Neuronal stem cell (in vitro differentiated cells): ENCODE results near the gene ROMO1.
"Not testable (repeated sequence)": the region's sequence is repeated elsewhere in the genome, so short reads cannot be mapped to it uniquely, and the experiment has no call there.

Experiments
- DNase-seq: peaks from one replicate; pipeline ENCODE4 v3.0.0-alpha.2; 2013; ENCODE audit warnings: low spot score
- H2AFZ ChIP-seq: one replicate; pipeline ENCODE4 v1.6.1; 2013; ENCODE audit warnings: mild to moderate bottlenecking, low read length, inconsistent platforms
- H2AK5ac ChIP-seq: 2 replicates; pipeline ENCODE4 v1.6.1; 2013; ENCODE audit warnings: low read depth, mild to moderate bottlenecking, inconsistent platforms, low read length, moderate library complexity, mixed read lengths
- H2BK120ac ChIP-seq: 2 replicates; pipeline ENCODE4 v1.6.1; 2013; ENCODE audit warnings: low read depth, mild to moderate bottlenecking, inconsistent platforms, low read length, moderate library complexity, mixed read lengths
- H2BK12ac ChIP-seq: one replicate; pipeline ENCODE4 v1.6.1; 2013; ENCODE audit warnings: low read length, inconsistent platforms
- H2BK15ac ChIP-seq: 2 replicates; pipeline ENCODE4 v1.6.1; 2013; ENCODE audit warnings: mild to moderate bottlenecking, low read length, inconsistent platforms, mixed read lengths
- H2BK5ac ChIP-seq: one replicate; pipeline ENCODE4 v1.6.1; 2013; ENCODE audit warnings: inconsistent platforms, mild to moderate bottlenecking, low read length, moderate library complexity
- H3K14ac ChIP-seq: one replicate; pipeline ENCODE4 v1.6.1; 2013; ENCODE audit warnings: low read length, inconsistent platforms
- H3K18ac ChIP-seq: 2 replicates; pipeline ENCODE4 v1.6.1; 2013; ENCODE audit warnings: low read length, inconsistent platforms
- H3K23ac ChIP-seq: 2 replicates; pipeline ENCODE4 v1.6.1; 2013; ENCODE audit warnings: low read depth, mild to moderate bottlenecking, mixed read lengths, low read length, inconsistent platforms; ENCODE audit not compliant: poor library complexity
- H3K27ac ChIP-seq: replicated peaks from 3 replicates; pipeline ENCODE4 v1.5.1; 2013; ENCODE audit warnings: low read length, inconsistent platforms
- H3K27me3 ChIP-seq, 3 experiments: 2 replicates each; pipeline ENCODE4 v1.6.1; 2013; ENCODE audit warnings: low read length in 3 of 3, mild to moderate bottlenecking in 2 of 3, inconsistent platforms in 1 of 3, low read depth in 1 of 3, mixed read lengths in 1 of 3, moderate library complexity in 1 of 3; ENCODE audit not compliant: control insufficient read depth in 3 of 3, insufficient read depth in 3 of 3
- H3K36me3 ChIP-seq, 2 donors: replicated peaks in 1 of 2; 2 replicates each; pipeline ENCODE4 v1.6.1; 2013; ENCODE audit warnings: low read length in 2 of 2; ENCODE audit not compliant: control insufficient read depth in 2 of 2, insufficient read depth in 2 of 2
- H3K4ac ChIP-seq: 2 replicates; pipeline ENCODE4 v1.6.1; 2013; ENCODE audit warnings: inconsistent platforms, mild to moderate bottlenecking, low read length, moderate library complexity
- H3K4me1 ChIP-seq, 2 donors: 1 replicate in 1 of 2; 2 replicates in 1 of 2; pipeline ENCODE4 v1.6.1; 2013; ENCODE audit warnings: low read length in 2 of 2, low read depth in 1 of 2; ENCODE audit not compliant: control insufficient read depth in 2 of 2, insufficient read depth in 1 of 2
- H3K4me2 ChIP-seq: one replicate; pipeline ENCODE4 v1.6.1; 2013; ENCODE audit warnings: mild to moderate bottlenecking, low read length, inconsistent platforms; ENCODE audit not compliant: insufficient read depth, poor library complexity, severe bottlenecking
- H3K4me3 ChIP-seq, 2 donors: 2 replicates each; pipeline ENCODE4 v1.5.1; 2013; ENCODE audit warnings: low read length in 2 of 2, mild to moderate bottlenecking in 2 of 2, inconsistent platforms in 1 of 2, moderate library complexity in 1 of 2
- H3K79me1 ChIP-seq: one replicate; pipeline ENCODE4 v1.6.1; 2013; ENCODE audit warnings: low read depth, mild to moderate bottlenecking, inconsistent platforms, low read length, moderate library complexity
- H3K9ac ChIP-seq: one replicate; pipeline ENCODE4 v1.6.1; 2013; ENCODE audit warnings: mild to moderate bottlenecking, low read depth, low read length, inconsistent platforms; ENCODE audit not compliant: poor library complexity
- H3K9me3 ChIP-seq, 2 donors: replicated peaks in 1 of 2; 2 replicates each; pipeline versions ENCODE3 to v1.6.1; 2013; ENCODE audit warnings: low read length in 2 of 2, mild to moderate bottlenecking in 2 of 2, inconsistent platforms in 1 of 2, low read depth in 1 of 2, mixed read lengths in 1 of 2, moderate library complexity in 1 of 2; ENCODE audit not compliant: control insufficient read depth in 2 of 2, insufficient read depth in 1 of 2
- H4K8ac ChIP-seq: one replicate; pipeline ENCODE4 v1.6.1; 2013; ENCODE audit warnings: low read depth, mild to moderate bottlenecking, inconsistent platforms, low read length, moderate library complexity
- H4K91ac ChIP-seq: one replicate; pipeline ENCODE4 v1.6.1; 2013; ENCODE audit warnings: low read length, low read depth, mild to moderate bottlenecking, inconsistent platforms; ENCODE audit not compliant: poor library complexity
- WGBS, 2 donors: extraction: QIAGEN DNeasy Blood & Tissue Kit; methylation state at CpG; one replicate each; pipeline ENCODE4 v1.1.7; 2013; ENCODE audit warnings: missing lambda C conversion rate in 2 of 2, mixed read lengths in 1 of 2; ENCODE audit not compliant: insufficient read length in 2 of 2, insufficient replicate concordance in 1 of 2; ENCODE audit errors: extremely low coverage in 2 of 2; 5-methylcytosine and 5-hydroxymethylcytosine counted together

Gene ROMO1

DNA sequence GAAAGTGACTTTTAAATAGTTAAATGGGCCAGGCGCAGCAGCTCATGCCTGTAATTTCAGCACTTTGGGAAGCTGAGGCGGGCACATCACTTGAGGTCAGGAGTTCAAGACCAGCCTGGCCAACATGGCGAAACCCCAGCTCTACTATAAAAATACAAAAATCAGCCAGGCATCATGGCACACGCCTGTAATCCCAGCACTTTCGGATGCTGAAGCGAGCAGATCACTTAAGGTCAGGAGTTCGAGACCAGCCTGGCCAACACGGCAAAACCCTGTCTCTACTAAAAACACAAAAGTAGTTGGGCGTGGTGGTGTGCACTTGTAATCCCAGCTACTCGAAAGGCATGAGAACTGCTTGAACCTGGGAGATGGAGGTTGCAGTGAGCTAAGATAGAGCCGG lies 6.7 kb downstream of the ROMO1 start:
- not testable (repeated sequence) for H3K9ac ChIP-seq, H3K4me3 ChIP-seq, H2BK12ac ChIP-seq, H2AK5ac ChIP-seq, H3K79me1 ChIP-seq, H2BK15ac ChIP-seq, H3K14ac ChIP-seq, H3K4me2 ChIP-seq, H3K27me3 ChIP-seq, H3K4ac ChIP-seq, H3K18ac ChIP-seq, H2BK120ac ChIP-seq, DNase-seq, H3K9me3 ChIP-seq, H4K91ac ChIP-seq, H2AFZ ChIP-seq, H3K23ac ChIP-seq, H2BK5ac ChIP-seq, H4K8ac ChIP-seq, H3K27ac ChIP-seq
- peaks cover 17 to 99% of the 10 kb centered on the region in 2 donors for H3K36me3 ChIP-seq
- H3K4me1 ChIP-seq: peaks cover 0 to 12% of the 10 kb centered on the region in 2 donors
- no CpG with 5 or more reads among the region's 11 CpGs for WGBS, 2 donors

GRCh38 chr20:35706591-35707529 lies 7.7 kb downstream of the ROMO1 start:
- not testable (repeated sequence) for H3K27ac ChIP-seq, H3K27me3 ChIP-seq, H2BK15ac ChIP-seq, H2AFZ ChIP-seq, H3K4me3 ChIP-seq, H3K79me1 ChIP-seq, H3K18ac ChIP-seq, H4K91ac ChIP-seq, H2BK5ac ChIP-seq, H3K4me2 ChIP-seq, H2BK120ac ChIP-seq, H3K14ac ChIP-seq, H2BK12ac ChIP-seq, H3K9me3 ChIP-seq, H4K8ac ChIP-seq, H2AK5ac ChIP-seq, H3K4ac ChIP-seq, H3K9ac ChIP-seq, H3K23ac ChIP-seq, DNase-seq
- Histone ChIP-seq H3K36me3 (peaks cover 17 to 100% of the 10 kb centered on the region in 2 donors), H3K4me1 (peaks cover 0 to 12% of the 10 kb centered on the region in 2 donors)
- no CpG with 5 or more reads among the region's 17 CpGs for WGBS, 2 donors

DNA sequence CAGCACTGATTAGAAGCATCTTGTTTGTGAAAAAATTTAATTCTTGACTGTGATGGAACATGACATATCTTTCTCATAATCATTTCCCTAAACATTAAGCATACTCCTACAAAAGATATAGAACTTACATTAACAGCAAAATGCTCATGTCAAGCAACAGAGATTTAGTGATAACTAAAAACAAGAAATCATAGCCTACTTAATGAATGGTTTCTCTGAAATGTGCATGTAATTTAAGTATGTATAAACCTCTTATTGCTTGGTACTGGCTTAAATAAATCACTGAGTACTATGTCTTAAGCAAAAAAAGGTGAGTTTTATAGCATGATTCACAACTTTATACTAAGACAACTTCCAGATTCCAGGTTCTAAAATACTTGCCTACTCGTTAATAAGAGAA lies 9.3 kb downstream of the ROMO1 start:
- no peak overlapping the region for H4K91ac ChIP-seq
- peaks cover 0 to 12% of the 10 kb centered on the region in 2 donors for H3K4me1 ChIP-seq
- H3K4ac ChIP-seq: no peak overlapping the region
- H2AFZ ChIP-seq: no peak overlapping the region
- no peak overlapping the region for H2BK5ac ChIP-seq
- no peak overlapping the region for H2BK15ac ChIP-seq
- DNase-seq: no peak
- no peak overlapping the region for H2AK5ac ChIP-seq
- H2BK12ac ChIP-seq: no peak overlapping the region
- no peaks in the 10 kb centered on the region for H3K27me3 ChIP-seq
- no peak overlapping the region for H3K4me3 ChIP-seq
- no peak overlapping the region for H3K14ac ChIP-seq
- no peak overlapping the region for H3K9ac ChIP-seq
- WGBS, 2 donors: no CpG with 5 or more reads among the region's 1 CpG
- H3K27ac ChIP-seq: no peak overlapping the region
- no peak overlapping the region for H3K4me2 ChIP-seq
- no peak overlapping the region for H3K23ac ChIP-seq
- no peak overlapping the region for H3K18ac ChIP-seq
- H3K36me3 ChIP-seq: peaks cover 22 to 100% of the 10 kb centered on the region in 2 donors
- no peaks in the 10 kb centered on the region for H3K9me3 ChIP-seq
- no peak overlapping the region for H4K8ac ChIP-seq
- no peaks in the 10 kb centered on the region for H3K79me1 ChIP-seq
- no peak overlapping the region for H2BK120ac ChIP-seq

GRCh38 chr20:35709259-35709658 lies 10.1 kb downstream of the ROMO1 start:
- no peaks in the 10 kb centered on the region for H3K27me3 ChIP-seq
- H2BK12ac ChIP-seq: no peak overlapping the region
- no peak overlapping the region for H2BK15ac ChIP-seq
- no peak overlapping the region for H2BK120ac ChIP-seq
- H2AK5ac ChIP-seq: no peak overlapping the region
- no peak overlapping the region for H3K14ac ChIP-seq
- no peak overlapping the region for H3K9ac ChIP-seq
- H3K4me2 ChIP-seq: no peak overlapping the region
- H3K36me3 ChIP-seq: peaks cover 26 to 100% of the 10 kb centered on the region in 2 donors
- H3K23ac ChIP-seq: no peak overlapping the region
- no peak overlapping the region for H2AFZ ChIP-seq
- H3K4ac ChIP-seq: no peak overlapping the region
- no peak overlapping the region for H3K18ac ChIP-seq
- no peak overlapping the region for H2BK5ac ChIP-seq
- WGBS, 2 donors: no CpG with 5 or more reads among the region's 1 CpG
- no peaks in the 10 kb centered on the region for H3K9me3 ChIP-seq
- no peaks in the 10 kb centered on the region for H3K79me1 ChIP-seq
- peaks cover 0 to 12% of the 10 kb centered on the region in 2 donors for H3K4me1 ChIP-seq
- no peak overlapping the region for H3K27ac ChIP-seq
- no peak for DNase-seq
- no peak overlapping the region for H4K91ac ChIP-seq
- H4K8ac ChIP-seq: no peak overlapping the region
- H3K4me3 ChIP-seq: no peak overlapping the region
